Activated B cell treated with CpG ODN at 0.5 μM for 24 hours (primary cell): ENCODE data around the gene SIRPD. TPM values are rescaled to one million over a fixed set of nuclear protein-coding genes. Genes with fewer than 3 reads are reported as not detected.

Source experiments
- ATAC-seq: fragments of 200-7000 bp; cut with Tn5 transposase; one replicate; pipeline ENCODE4 v1.10.0; 2021; ENCODE audit warnings: low read depth, mild to moderate bottlenecking, moderate library complexity
- CTCF ChIA-PET: fragments of 350-600 bp; sonication (Branson Sonifier 250); formaldehyde crosslinking; loops from one replicate; lab custom pipeline; 2021; ENCODE audit warnings: antibody characterized with exemption; lab: Charles Lee
- POLR2A ChIA-PET: fragments of 350-600 bp; sonication (Branson Sonifier 250); formaldehyde crosslinking; loops from one replicate; lab custom pipeline; 2021; ENCODE audit warnings: antibody characterized with exemption; lab: Charles Lee
- DNase-seq: peaks from one replicate; pipeline ENCODE4 v3.0.0; 2022
- H3K27ac Mint-ChIP-seq: one replicate; pipeline ENCODE4 v1.8.0; 2020; ENCODE audit warnings: mixed read lengths
- H3K27me3 Mint-ChIP-seq: one replicate; pipeline ENCODE4 v1.8.0; 2021; ENCODE audit warnings: mixed read lengths
- H3K36me3 Mint-ChIP-seq: one replicate; pipeline ENCODE4 v1.8.0; 2021; ENCODE audit warnings: low read depth, mixed read lengths
- H3K4me1 Mint-ChIP-seq: one replicate; pipeline ENCODE4 v1.8.0; 2021; ENCODE audit warnings: mixed read lengths
- H3K4me3 Mint-ChIP-seq: one replicate; pipeline ENCODE4 v1.8.0; 2020; ENCODE audit warnings: mild to moderate bottlenecking, mixed read lengths
- H3K9me3 Mint-ChIP-seq: one replicate; pipeline ENCODE4 v1.8.0; 2020; ENCODE audit warnings: mixed read lengths
- intact Hi-C: fragments of 100-400 bp; cut with micrococcal nuclease; formaldehyde crosslinking; loops from one replicate; pipeline ENCODE4 v1.15.1; 2024
- total RNA-seq: library from RNA; stranded (reverse); gene quantifications from 2 replicates; pipeline ENCODE4 v1.2.3, GENCODE V29; 2022
- TF ChIP-seq, protein P1 (sequence below): fragments of 200-600 bp; IDR thresholded peaks from one replicate; pipeline ENCODE4 v1.8.0; 2022; ENCODE audit warnings: antibody characterized with exemption, mild to moderate bottlenecking

Gene SIRPD
- total RNA-seq, 1 donor from 2014 or later = not detected

DNA sequence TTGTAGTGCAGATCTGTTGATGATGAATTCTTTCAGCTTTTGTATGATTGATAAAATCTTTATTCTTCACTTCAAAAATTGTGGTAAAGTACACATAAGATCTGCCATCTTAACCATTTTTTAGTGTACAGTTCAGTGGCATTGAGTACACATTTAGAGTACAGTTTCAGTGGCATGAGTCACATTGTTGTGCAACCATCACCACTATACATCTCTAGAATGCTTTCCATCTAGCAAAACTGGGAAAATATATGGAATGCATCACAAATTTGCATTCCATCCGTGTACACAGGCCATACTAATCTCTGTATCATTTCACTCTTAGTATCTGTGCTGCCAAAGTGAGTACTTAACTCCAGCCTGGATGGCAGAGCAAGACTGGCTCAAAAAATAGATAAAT lies 28.7 kb downstream of the SIRPD start:
- no peak overlapping the region for H3K4me3 Mint-ChIP-seq
- TF ChIP-seq, protein P1, sequence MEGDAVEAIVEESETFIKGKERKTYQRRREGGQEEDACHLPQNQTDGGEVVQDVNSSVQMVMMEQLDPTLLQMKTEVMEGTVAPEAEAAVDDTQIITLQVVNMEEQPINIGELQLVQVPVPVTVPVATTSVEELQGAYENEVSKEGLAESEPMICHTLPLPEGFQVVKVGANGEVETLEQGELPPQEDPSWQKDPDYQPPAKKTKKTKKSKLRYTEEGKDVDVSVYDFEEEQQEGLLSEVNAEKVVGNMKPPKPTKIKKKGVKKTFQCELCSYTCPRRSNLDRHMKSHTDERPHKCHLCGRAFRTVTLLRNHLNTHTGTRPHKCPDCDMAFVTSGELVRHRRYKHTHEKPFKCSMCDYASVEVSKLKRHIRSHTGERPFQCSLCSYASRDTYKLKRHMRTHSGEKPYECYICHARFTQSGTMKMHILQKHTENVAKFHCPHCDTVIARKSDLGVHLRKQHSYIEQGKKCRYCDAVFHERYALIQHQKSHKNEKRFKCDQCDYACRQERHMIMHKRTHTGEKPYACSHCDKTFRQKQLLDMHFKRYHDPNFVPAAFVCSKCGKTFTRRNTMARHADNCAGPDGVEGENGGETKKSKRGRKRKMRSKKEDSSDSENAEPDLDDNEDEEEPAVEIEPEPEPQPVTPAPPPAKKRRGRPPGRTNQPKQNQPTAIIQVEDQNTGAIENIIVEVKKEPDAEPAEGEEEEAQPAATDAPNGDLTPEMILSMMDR = no peak
- no peak for ATAC-seq
- no peak for DNase-seq
- no peak overlapping the region for H3K27ac Mint-ChIP-seq
- peaks cover 3% of the 10 kb centered on the region for H3K9me3 Mint-ChIP-seq
- peaks cover 9% of the 10 kb centered on the region for H3K4me1 Mint-ChIP-seq
- no peaks in the 10 kb centered on the region for H3K36me3 Mint-ChIP-seq
- ChIA-PET CTCF (interaction anchor here (1.1 kb wide), 1 partner anchor 25 kb away, joined by 6 read pairs; no protein-coding TSS in a partner anchor), POLR2A (no interaction called here)
- H3K27me3 Mint-ChIP-seq = no peaks in the 10 kb centered on the region
- intact Hi-C loops = no loop called here

DNA sequence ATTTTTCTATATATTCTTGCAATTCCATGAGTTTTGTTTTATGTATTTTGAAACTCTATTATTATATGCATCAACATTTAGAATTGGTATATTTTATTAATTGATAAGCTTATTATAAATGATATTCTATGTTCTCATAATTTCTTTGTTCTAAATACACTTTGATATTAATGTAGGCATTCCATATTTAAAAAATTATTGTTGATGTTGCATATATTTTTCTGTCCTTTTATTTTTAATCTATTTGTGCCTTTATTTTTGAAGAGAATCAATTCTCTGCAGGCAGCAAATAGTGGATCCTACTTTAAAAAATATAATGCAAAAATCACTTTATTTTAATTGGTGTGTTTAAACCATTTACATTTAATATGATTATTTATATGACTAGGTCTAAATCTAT lies 29.6 kb downstream of the SIRPD start:
- ATAC-seq = no peak
- TF ChIP-seq, protein P1 = no peak
- DNase-seq = no peak
- Mint-ChIP-seq H3K36me3 (no peaks in the 10 kb centered on the region), H3K9me3 (peaks cover 3% of the 10 kb centered on the region), H3K27me3 (no peaks in the 10 kb centered on the region), H3K4me3 (no peak overlapping the region), H3K27ac (no peak overlapping the region), H3K4me1 (peaks cover 16% of the 10 kb centered on the region)
- ChIA-PET POLR2A (no interaction called here), CTCF (interaction anchor here (1.1 kb wide), 1 partner anchor 24 kb away, joined by 6 read pairs; no protein-coding TSS in a partner anchor)
- intact Hi-C loops = no loop called here

DNA sequence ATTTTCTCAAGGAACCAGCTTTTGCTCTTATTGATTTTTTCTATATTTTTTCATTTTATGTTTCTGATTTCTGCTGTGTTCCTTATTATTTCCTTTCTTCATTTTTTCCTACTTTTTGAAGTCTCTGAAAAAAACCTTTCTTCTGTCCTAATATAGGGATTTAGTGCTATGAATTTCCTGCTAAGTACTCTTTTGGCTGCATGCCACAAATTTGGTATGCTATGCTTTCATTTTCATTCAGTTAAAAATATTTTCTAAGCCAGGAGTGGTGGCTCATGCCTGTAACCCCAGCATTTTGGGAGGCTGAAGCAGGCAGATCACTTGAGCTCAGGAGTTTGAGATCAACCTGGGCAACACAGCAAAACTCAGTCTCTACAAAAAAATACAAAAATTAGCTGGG lies 30.6 kb downstream of the SIRPD start:
- no peak overlapping the region for H3K4me3 Mint-ChIP-seq
- ATAC-seq = no peak
- TF ChIP-seq, protein P1 = no peak
- peaks cover 3% of the 10 kb centered on the region for H3K9me3 Mint-ChIP-seq
- no peaks in the 10 kb centered on the region for H3K27me3 Mint-ChIP-seq
- intact Hi-C loops = no loop called here
- H3K36me3 Mint-ChIP-seq = no peaks in the 10 kb centered on the region
- ChIA-PET POLR2A (no interaction called here), CTCF (no interaction called here)
- no peak overlapping the region for H3K27ac Mint-ChIP-seq
- no peak for DNase-seq
- H3K4me1 Mint-ChIP-seq = peaks cover 16% of the 10 kb centered on the region

- Mint-ChIP-seq H3K4me3 (no peak overlapping the region), H3K27ac (no peak overlapping the region), H3K4me1 (peaks cover 16% of the 10 kb centered on the region), H3K27me3 (no peaks in the 10 kb centered on the region), H3K9me3 (peaks cover 3% of the 10 kb centered on the region), H3K36me3 (no peaks in the 10 kb centered on the region)
- intact Hi-C loops = no loop called here
- no peak for ATAC-seq
- ChIA-PET POLR2A (no interaction called here), CTCF (no interaction called here)
- TF ChIP-seq, protein P1 = no peak
- no peak for DNase-seq
These were observed 31.2 kb downstream of the SIRPD start for GRCh38 chr20:1526310-1526709.

GRCh38 chr20:1524004-1524403 lies 33.5 kb downstream of the SIRPD start:
- POLR2A ChIA-PET = no interaction called here
- no peaks in the 10 kb centered on the region for H3K27me3 Mint-ChIP-seq

More at GRCh38 chr20:1524004-1524403, 33.5 kb downstream of the SIRPD start:
- H3K36me3 Mint-ChIP-seq = no peaks in the 10 kb centered on the region
- TF ChIP-seq, protein P1 = no peak
- peaks cover 26% of the 10 kb centered on the region for H3K4me1 Mint-ChIP-seq
- CTCF ChIA-PET = no interaction called here
- ATAC-seq = no peak
- DNase-seq = no peak
- no peak overlapping the region for H3K4me3 Mint-ChIP-seq
- intact Hi-C loops = no loop called here
- peaks cover 3% of the 10 kb centered on the region for H3K9me3 Mint-ChIP-seq
- no peak overlapping the region for H3K27ac Mint-ChIP-seq
